ENCODE results near the gene GTF2E1. TPM values are rescaled to one million over a fixed set of nuclear protein-coding genes. Genes with fewer than 3 reads are reported as not detected.
A peak's percentile ranks its signal among the peaks of the same experiment; 100 is the strongest.

GTF2E1 gene
- 1 to 10 TPM; 6.8 to 9.6 TPM for total RNA-seq

DNA sequence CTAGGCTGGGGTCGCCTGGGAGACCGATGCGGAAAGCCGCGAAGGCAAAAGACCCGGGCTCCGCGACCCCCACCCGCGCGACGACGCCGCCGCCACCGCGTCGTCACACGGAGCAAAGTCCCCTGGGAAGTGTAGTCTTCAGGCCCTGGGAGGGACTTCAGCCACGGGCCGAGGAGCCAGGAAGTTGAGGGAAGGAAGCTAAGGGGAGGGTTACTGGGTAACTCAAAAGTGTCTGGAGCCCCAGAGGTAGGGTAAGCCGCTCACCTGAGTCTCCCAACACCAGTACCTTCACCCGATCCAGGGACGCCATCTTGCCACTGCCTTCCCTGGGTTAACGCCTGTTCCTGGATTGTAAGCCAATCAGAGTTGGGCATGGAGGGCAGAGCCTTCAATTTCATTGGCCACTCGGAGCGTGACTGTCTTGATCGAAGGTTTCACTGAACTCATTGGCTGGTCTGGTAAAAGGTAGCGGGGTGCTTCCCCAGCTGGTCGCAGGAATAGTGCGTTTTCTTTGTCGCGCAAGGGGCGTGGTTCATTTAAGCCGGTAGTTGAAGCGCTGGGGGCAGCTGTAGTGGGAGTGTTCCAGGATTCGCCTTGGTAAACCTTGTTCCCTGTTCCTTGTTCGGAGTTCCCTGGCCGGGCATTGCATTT, at the start of gene GTF2E1, which contains the start of gene RABL3:
TSS of gene GTF2E1 (plus strand) at position 547 of the 651 bp plus-strand sequence. CDS start 7,809 bp downstream, outside the sequence.
TSS of gene RABL3 (minus strand) at position 319 of the 651 bp plus-strand sequence. CDS start at position 310, 9 bp downstream.
- H3K36me3 ChIP-seq = no peaks in the 10 kb centered on the region
- H3K4me1 ChIP-seq = peaks cover 0 to 19% of the 10 kb centered on the region in 2 donors
- peak; percentile 99 for DNase-seq (ENCODE audit: low spot score)
- H3K9me3 ChIP-seq = no peaks in the 10 kb centered on the region
- H3K27me3 ChIP-seq = no peaks in the 10 kb centered on the region
- peak within 1 kb of the TSS; percentile 81 to 83 for H3K4me3 ChIP-seq
- H3K27ac ChIP-seq = peak within 1 kb of the TSS; percentile 96 to 97
- TF ChIP-seq CTCF (IDR thresholded peaks at IDR 0.05) = no peak

- Histone ChIP-seq H3K36me3 (peaks cover 10% of the 10 kb centered on the region), H3K27ac (no peak overlapping the region), H3K9me3 (no peaks in the 10 kb centered on the region), H3K4me1 (peaks cover 0 to 5% of the 10 kb centered on the region in 2 donors), H3K27me3 (no peaks in the 10 kb centered on the region), H3K4me3 (no peak overlapping the region)
- no peak for TF ChIP-seq CTCF (IDR thresholded peaks at IDR 0.05)
- DNase-seq (ENCODE audit: low spot score) = no peak
These were observed 48.9 kb upstream of the GTF2E1 start for GRCh38 chr3:120693439-120694171.

DNA sequence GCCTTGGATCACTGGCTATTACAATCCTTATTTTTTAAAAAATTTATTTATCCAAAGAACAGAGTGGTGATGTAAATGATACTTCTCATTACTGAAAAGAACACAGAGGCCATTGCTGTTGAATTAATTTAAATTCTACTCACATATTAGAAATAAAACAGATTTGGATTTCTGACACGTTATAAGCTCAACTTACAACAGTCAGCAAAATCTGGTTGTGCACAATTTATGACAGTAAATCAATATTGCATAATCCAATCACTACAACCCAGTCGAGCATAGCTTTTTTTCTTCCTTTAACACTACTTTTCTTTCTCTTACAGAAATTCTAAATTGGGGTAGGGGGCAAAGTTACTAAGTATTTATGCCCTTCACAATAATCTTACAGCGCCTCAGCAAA, 43.2 kb upstream of the GTF2E1 start:
- Histone ChIP-seq H3K27me3 (no peaks in the 10 kb centered on the region), H3K27ac (no peak overlapping the region), H3K4me3 (no peak overlapping the region), H3K4me1 (no peaks in the 10 kb centered on the region), H3K36me3 (peaks cover 10% of the 10 kb centered on the region), H3K9me3 (no peaks in the 10 kb centered on the region)
- no peak for DNase-seq (ENCODE audit: low spot score)
- TF ChIP-seq CTCF (IDR thresholded peaks at IDR 0.05) = no peak

DNA sequence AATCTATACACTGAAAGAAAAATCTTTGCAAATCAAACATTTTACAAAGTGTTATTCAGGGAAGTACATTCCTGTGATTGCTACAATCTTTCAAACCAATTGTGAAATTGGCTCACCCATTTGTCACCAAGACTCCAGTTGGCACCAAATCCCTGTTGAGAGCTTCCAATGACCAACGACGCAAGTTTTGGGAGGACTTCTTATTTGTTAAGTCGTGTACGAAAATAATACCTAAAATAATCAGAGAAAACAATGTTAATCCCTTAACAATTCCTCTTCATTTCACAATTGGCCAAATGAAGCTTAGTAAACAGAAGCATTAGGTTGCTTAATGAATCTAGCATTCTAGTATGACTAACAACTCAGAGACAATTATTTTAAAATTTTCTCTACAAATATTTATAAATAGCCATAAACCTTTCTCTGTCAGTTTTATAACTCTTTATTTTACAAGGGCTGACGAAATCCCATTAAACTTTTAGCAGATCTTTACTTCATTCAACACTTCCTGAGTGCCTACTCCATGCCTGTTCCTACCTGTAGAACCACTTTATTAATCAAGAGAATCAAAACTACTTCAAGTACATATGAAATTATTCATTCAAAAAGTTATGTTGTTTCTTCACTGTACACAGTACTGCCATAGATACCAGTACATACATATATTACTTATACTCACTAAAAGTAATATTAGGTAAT, 36.5 kb upstream of the GTF2E1 start:
- no peaks in the 10 kb centered on the region for H3K4me1 ChIP-seq
- H3K36me3 ChIP-seq = peaks cover 9% of the 10 kb centered on the region
- TF ChIP-seq CTCF (IDR thresholded peaks at IDR 0.05) = no peak

GRCh38 chr3:120706950-120707349, 35.6 kb upstream of the GTF2E1 start:
- Histone ChIP-seq H3K27me3 (no peaks in the 10 kb centered on the region), H3K4me3 (no peak overlapping the region), H3K36me3 (peaks cover 9% of the 10 kb centered on the region), H3K9me3 (no peaks in the 10 kb centered on the region), H3K27ac (no peak overlapping the region), H3K4me1 (no peaks in the 10 kb centered on the region)
- TF ChIP-seq CTCF (IDR thresholded peaks at IDR 0.05) = no peak
- DNase-seq (ENCODE audit: low spot score) = no peak

More for the DNA sequence above, 36.5 kb upstream of the GTF2E1 start:
- Histone ChIP-seq H3K27me3 (no peaks in the 10 kb centered on the region), H3K9me3 (no peaks in the 10 kb centered on the region), H3K27ac (no peak overlapping the region), H3K4me3 (no peak overlapping the region)
- no peak for DNase-seq (ENCODE audit: low spot score)

Measured in right atrium auricular region (tissue), 2 donors.